Endothelial cell of umbilical vein (primary cell): Measurements from ENCODE around the gene RPS6KL1. TPM values are rescaled to one million over a fixed set of nuclear protein-coding genes. Genes with fewer than 3 reads are reported as not detected.
A peak's percentile ranks its signal among the peaks of the same experiment; 100 is the strongest.

Experiments
- Bru-seq: library from RNA; stranded (reverse); fragments of 400-500 nt; gene quantifications from one replicate; lab custom pipeline; 2021; lab: Mats Ljungman, UMichigan
- BruChase-seq, 2 experiments: library from RNA; stranded (reverse); fragments of 400-500 nt; gene quantifications; one replicate each; lab custom pipeline; 2021; lab: Mats Ljungman, UMichigan
- BruUV-seq: library from RNA; stranded (reverse); fragments of 400-500 nt; replicated peaks from 2 replicates; lab custom pipeline; 2021; lab: Mats Ljungman, UMichigan
- CTCF ChIA-PET: fragments of 300-600, 350-600 bp; sonication (Branson Sonifier 250); formaldehyde crosslinking; loops from one replicate; lab custom pipeline; 2021; ENCODE audit warnings: antibody characterized with exemption, inconsistent platforms; lab: Charles Lee
- POLR2A ChIA-PET: fragments of 300-600, 350-600 bp; sonication (Branson Sonifier 250); formaldehyde crosslinking; loops from one replicate; lab custom pipeline; 2021; ENCODE audit warnings: antibody characterized with exemption, inconsistent platforms; lab: Charles Lee
- DNase-seq: peaks from one replicate; pipeline ENCODE4 v3.0.0-alpha.2; 2011; ENCODE audit warnings: low read depth, low spot score
- FAIRE-seq: peaks from 2 replicates; lab custom pipeline; 2011; peaks lifted over from hg19 to GRCh38; lab: Jason Lieb, UNC
- H2AFZ ChIP-seq: 2 replicates; pipeline ENCODE4 v1.6.0; 2012; ENCODE audit warnings: low read depth, low read length, control low read depth, inconsistent platforms
- H3K27ac ChIP-seq: 2 replicates; pipeline ENCODE4 v1.5.1; 2011; ENCODE audit warnings: low read depth, mild to moderate bottlenecking, control low read depth, low read length, moderate library complexity; ENCODE audit not compliant: insufficient read depth
- H3K27me3 ChIP-seq, 2 experiments: 2 replicates each; pipeline versions ENCODE4 v1.6.0 to v1.6.1; 2011; ENCODE audit warnings: low read length in 2 of 2, mixed read lengths in 1 of 2; ENCODE audit not compliant: control insufficient read depth in 2 of 2, insufficient read depth in 2 of 2
- H3K36me3 ChIP-seq, 2 experiments: 2 replicates in 1 of 2; 3 replicates in 1 of 2; pipeline ENCODE4 v1.5.1; 2011; ENCODE audit warnings: low read length in 2 of 2, mild to moderate bottlenecking in 1 of 2, moderate library complexity in 1 of 2; ENCODE audit not compliant: control insufficient read depth in 2 of 2, insufficient read depth in 2 of 2; ENCODE audit errors: extremely low read depth in 1 of 2
- H3K4me1 ChIP-seq: 3 replicates; pipeline ENCODE4 v1.5.1; 2011; ENCODE audit warnings: mild to moderate bottlenecking, low read length; ENCODE audit not compliant: control insufficient read depth, insufficient read depth; ENCODE audit errors: extremely low read depth
- H3K4me2 ChIP-seq: 2 replicates; pipeline ENCODE4 v1.6.1; 2011; ENCODE audit warnings: low read length, control low read depth, mixed read lengths; ENCODE audit not compliant: insufficient read depth
- H3K4me3 ChIP-seq, 3 experiments: fragments of 200-600 bp in 1 of 3; sonication (generic), shearing (Covaris generic) in 1 of 3; replicated peaks in 1 of 3; 2 replicates each; pipeline ENCODE4 v1.5.1; 2011 to 2016; ENCODE audit warnings: control low read depth in 3 of 3, low read length in 3 of 3, mild to moderate bottlenecking in 2 of 3, inconsistent platforms in 1 of 3, low read depth in 1 of 3, moderate library complexity in 1 of 3; ENCODE audit not compliant: insufficient read depth in 1 of 3
- H3K79me2 ChIP-seq: 2 replicates; pipeline ENCODE4 v1.6.0; 2012; ENCODE audit warnings: low read length, inconsistent platforms; ENCODE audit not compliant: control insufficient read depth, insufficient read depth
- H3K9ac ChIP-seq: replicated peaks from 2 replicates; pipeline ENCODE3; 2011; ENCODE audit warnings: low read length, control low read depth; ENCODE audit not compliant: insufficient read depth; ENCODE audit errors: extremely low read depth
- H3K9me1 ChIP-seq: replicated peaks from 3 replicates; pipeline ENCODE4 v1.6.0; 2011; ENCODE audit warnings: mild to moderate bottlenecking, low read length; ENCODE audit not compliant: control insufficient read depth, insufficient read depth; ENCODE audit errors: extremely low read depth
- H3K9me3 ChIP-seq: replicated peaks from 2 replicates; pipeline ENCODE4 v1.5.1; 2012; ENCODE audit warnings: low read length, inconsistent platforms; ENCODE audit not compliant: control insufficient read depth, insufficient read depth
- H4K20me1 ChIP-seq: replicated peaks from 2 replicates; pipeline ENCODE3; 2011; ENCODE audit warnings: mild to moderate bottlenecking, low read length; ENCODE audit not compliant: control insufficient read depth, insufficient read depth; ENCODE audit errors: extremely low read depth
- CTCF ChIP-seq, 2 donors: IDR thresholded peaks; 1 replicate in 1 of 2; 2 replicates in 1 of 2; pipeline ENCODE4 v1.5.1; 2011; ENCODE audit warnings: low read length in 2 of 2, mild to moderate bottlenecking in 2 of 2, moderate library complexity in 2 of 2, control low read depth in 1 of 2, inconsistent platforms in 1 of 2, low read depth in 1 of 2; ENCODE audit not compliant: insufficient read depth in 1 of 2; ENCODE audit errors: extremely low read depth in 1 of 2
- FOS ChIP-seq: IDR thresholded peaks from 2 replicates; pipeline ENCODE4 v1.6.1; 2011; ENCODE audit warnings: mild to moderate bottlenecking, low read length, moderate library complexity, borderline replicate concordance; ENCODE audit not compliant: insufficient read depth
- MAX ChIP-seq: IDR thresholded peaks from 2 replicates; pipeline ENCODE4 v1.6.1; 2011; ENCODE audit not compliant: insufficient read depth, insufficient read length
- POLR2AphosphoS5 ChIP-seq: IDR thresholded peaks from 2 replicates; pipeline ENCODE4 v1.6.1; 2012; ENCODE audit warnings: low read depth, mild to moderate bottlenecking, control low read depth, low read length, moderate library complexity; ENCODE audit not compliant: insufficient read depth
- dilution Hi-C: fragments of 300-500 bp; cut with MboI; formaldehyde crosslinking; loops from one replicate; pipeline ENCODE4 v1.15.0; 2019; ENCODE audit warnings: low sequenced_read_pairs; ENCODE audit not compliant: extremely low pct_ligation_motif_present
- intact Hi-C: fragments of 100-400 bp; cut with micrococcal nuclease; formaldehyde crosslinking; loops from one replicate; pipeline ENCODE4 v1.10.0; 2022
- long read RNA-seq: library from polyadenylated mRNA; stranded (forward); transcript quantifications from one replicate; pipeline ENCODE4 v2.0.0, GENCODE V29; 2021
- polyA minus RNA-seq, 3 experiments: library from RNA; depleted of rRNA, polyadenylated mRNA; stranded (reverse); fragments of >200 nt; gene quantifications; 1 replicate in 1 of 3; 2 replicates in 2 of 3; pipeline ENCODE4 v1.2.3, GENCODE V29; 2011
- polyA plus RNA-seq, 4 experiments: library from polyadenylated mRNA; depleted of rRNA in 3 of 4; stranded (reverse) in 3 of 4; unstranded in 1 of 4; fragments of >200 nt; gene quantifications; 2 replicates each; pipeline versions ENCODE4 v1.2.1 to v1.2.3, GENCODE V29; 2011 to 2012; ENCODE audit warnings: missing spikeins in 1 of 4
- total RNA-seq: library from RNA; stranded (reverse); gene quantifications from 2 replicates; pipeline ENCODE4 v1.2.3, GENCODE V29; 2021

Gene RPS6KL1
- total RNA-seq (23.8 and 25.6 TPM in 2 replicates), polyA plus RNA-seq (10.2 TPM in 2 replicates), polyA minus RNA-seq (22.9 and 29.7 TPM in 2 replicates), Bru-seq, nascent RNA (percentile 52 among the genes with signal in this experiment), BruChase-seq, experiment 1, labeled RNA remaining after a 6-hour chase (percentile 44 among the genes with signal in this experiment), BruChase-seq, experiment 2, labeled RNA remaining after a 2-hour chase (percentile 48 among the genes with signal in this experiment)
- polyA plus RNA-seq (2011; cell fraction: cytosol; rRNA removed) = 8.3 and 9.6 TPM in 2 replicates
- 44.8 and 45.3 TPM in 2 replicates for polyA plus RNA-seq (2011; cell fraction: nucleus; rRNA removed)
- 15.8 and 17.7 TPM in 2 replicates for polyA plus RNA-seq (2012)
- polyA minus RNA-seq (2011; cell fraction: cytosol; rRNA and poly(A)+ RNA removed) = 1.3 TPM
- 21.8 and 24.8 TPM in 2 replicates for polyA minus RNA-seq (2011; cell fraction: nucleus; rRNA and poly(A)+ RNA removed)
- long read RNA-seq, partial matches to known transcripts = 4 of 28 reads
- long read RNA-seq, other reads (novel, unspliced or antisense) = 23 of 28 reads

- H3K79me2 ChIP-seq = no peaks in the 10 kb centered on the region
- intact Hi-C loops (loop anchor here (1.0 to 2.0 kb wide), 2 partner anchors 9 to 18 kb away; no protein-coding TSS in a partner anchor), dilution Hi-C loops (no loop called here)
- FAIRE-seq (peak; percentile 95), DNase-seq (peak; percentile 87)
- CTCF ChIA-PET = interaction anchor here (0.6 to 4.5 kb wide), 17 partner anchors 8 to 373 kb away, joined by 3 to 38 read pairs (median 6); partner anchors contain the start of gene PGF
- H3K9me1 ChIP-seq = no peaks in the 10 kb centered on the region
- H3K27me3 ChIP-seq = no peaks in the 10 kb centered on the region
- peak within 1 kb of the TSS; percentile 50 for H3K27ac ChIP-seq
- POLR2A ChIA-PET = interaction anchor here (0.5 to 1.8 kb wide), 4 partner anchors 10 to 129 kb away, joined by 4 to 7 read pairs (median 6); partner anchors contain the start of gene PGF
- H3K9ac ChIP-seq = peak within 1 kb of the TSS; percentile 78
- peak within 1 kb of the TSS; percentile 55 to 69 (median 58) for H3K4me3 ChIP-seq
- H3K4me1 ChIP-seq = peaks cover 5% of the 10 kb centered on the region
- peak within 1 kb of the TSS; percentile 89 for H2AFZ ChIP-seq
- TF ChIP-seq CTCF (IDR thresholded peaks at IDR 0.05; ENCODE audit: extremely low read depth in 1 of 2, insufficient read depth in 1 of 2, low read depth in 1 of 2, low read length in 2 of 2) = no peak
- peak; percentile 59 for TF ChIP-seq POLR2AphosphoS5
- no peak for TF ChIP-seq FOS
- TF ChIP-seq MAX = no peak
- peak within 1 kb of the TSS; percentile 50 for H3K4me2 ChIP-seq
- no peaks in the 10 kb centered on the region for H3K36me3 ChIP-seq
- no peaks in the 10 kb centered on the region for H3K9me3 ChIP-seq
- H4K20me1 ChIP-seq = no peaks in the 10 kb centered on the region
- BruUV-seq = no TSS peak
These were observed at the start of gene RPS6KL1 for GRCh38 chr14:74922752-74923401. Gene RPS6KL1, minus strand, starts transcription at chr14:74923260. Its CDS starts 1,719 bp downstream, at chr14:74921541.
